Fibroblast of skin of abdomen (primary cell): Measurements from ENCODE around the gene NPY5R.

Experiments used
- DNase-seq: peaks from one replicate; pipeline ENCODE4 v3.0.0-alpha.2; 2013

The NPY5R gene

DNA sequence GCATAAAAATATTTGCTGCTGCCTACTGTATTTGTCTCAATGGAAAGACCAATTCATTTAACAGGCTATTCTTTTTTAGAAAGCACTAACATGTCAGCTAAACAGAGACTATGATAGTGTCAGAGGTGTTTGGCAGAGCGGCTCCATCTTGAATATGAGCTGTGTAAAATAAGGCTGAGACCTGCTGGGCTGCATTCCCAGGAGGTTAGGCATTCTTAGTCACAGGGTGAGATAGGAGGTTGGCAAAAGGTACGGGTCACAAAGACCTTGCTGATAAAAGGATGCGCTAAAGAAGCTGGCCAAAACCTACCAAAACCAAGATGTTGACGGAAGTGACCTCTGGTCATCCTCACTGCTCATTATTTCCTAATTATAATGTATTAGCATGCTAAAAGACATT is 41.8 kb downstream of the NPY5R start:
- no peak for DNase-seq

DNA sequence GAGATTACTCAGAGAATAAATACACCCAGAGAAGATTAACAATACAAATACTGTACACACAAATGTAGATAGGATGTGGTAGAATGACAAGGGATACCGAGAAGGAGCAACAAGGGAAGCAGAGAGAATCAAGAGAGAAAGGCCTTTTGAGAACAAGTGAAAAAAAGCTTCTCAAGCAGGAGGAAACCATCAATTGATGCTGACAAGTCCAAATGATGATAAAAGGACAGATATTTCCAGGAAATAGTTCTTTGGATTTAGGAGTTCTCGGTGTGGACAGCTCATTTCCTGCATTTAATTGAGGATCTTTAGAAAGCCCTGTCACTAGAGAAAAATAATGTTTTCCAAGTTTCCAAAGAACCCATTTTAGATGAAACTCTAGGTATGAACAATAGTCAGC is 48.1 kb downstream of the NPY5R start:
- DNase-seq = no peak

DNA sequence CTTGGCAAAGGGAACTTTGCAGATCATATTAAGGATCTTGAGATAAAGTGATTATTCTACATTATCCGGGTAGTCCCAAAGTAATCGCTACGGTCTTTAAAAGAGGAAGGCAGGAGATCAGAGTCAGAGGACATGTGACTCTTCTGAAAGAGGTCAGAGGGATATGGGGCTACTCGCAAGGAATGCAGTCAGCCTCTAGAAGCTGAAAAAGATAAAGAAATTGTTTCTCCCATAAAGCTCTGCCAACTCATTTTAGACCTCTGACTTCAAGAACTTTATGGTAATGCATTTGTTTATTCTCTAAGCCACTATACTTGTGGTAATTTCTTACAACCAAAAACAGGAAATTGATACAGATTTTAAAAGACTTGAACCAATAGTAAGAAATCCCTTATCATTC is 48.6 kb downstream of the NPY5R start:
- DNase-seq = no peak

DNA sequence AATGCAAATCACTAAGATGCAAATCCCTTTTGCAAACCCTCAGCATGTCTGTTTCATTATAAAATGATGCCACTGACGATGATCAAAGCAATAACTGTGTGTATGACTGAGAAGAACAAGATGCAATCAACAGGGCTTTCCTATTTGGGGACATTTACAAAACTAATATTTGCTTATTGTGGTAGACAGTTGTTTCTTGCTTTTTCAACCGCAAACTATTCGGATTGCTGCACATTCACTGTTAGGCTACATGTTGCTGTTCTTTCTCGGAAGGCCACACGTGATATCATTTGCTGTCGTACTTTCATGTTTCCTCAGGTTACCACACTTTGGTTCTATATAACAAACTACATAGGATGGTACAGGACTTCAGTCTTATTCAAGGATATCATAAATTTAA is 49.8 kb downstream of the NPY5R start:
- no peak for DNase-seq

DNA sequence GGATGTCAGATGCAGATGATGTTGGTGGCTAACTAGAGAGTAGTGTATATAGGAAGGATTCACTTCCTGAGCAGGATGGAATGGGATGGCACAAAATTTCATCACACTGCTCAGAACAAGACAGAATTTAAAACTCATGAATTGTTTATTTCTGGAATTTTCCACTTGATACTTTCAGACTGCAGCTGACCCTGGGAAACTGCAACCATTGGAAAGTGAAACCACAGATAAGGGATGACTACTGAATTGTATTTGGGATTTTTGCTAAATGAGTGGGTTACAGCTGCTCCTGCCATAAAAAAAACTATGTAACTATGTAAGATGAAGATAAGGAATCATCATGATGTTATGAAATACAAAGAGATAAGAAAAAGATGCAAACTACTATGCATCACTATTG is 51.4 kb downstream of the NPY5R start:
- no peak for DNase-seq

GRCh38 chr4:163395758-163396157 is 52.1 kb downstream of the NPY5R start:
- no peak for DNase-seq

- no peak for DNase-seq
These were observed 54.5 kb downstream of the NPY5R start for GRCh38 chr4:163398238-163398637.

- DNase-seq = no peak
These were observed 57.2 kb downstream of the NPY5R start for GRCh38 chr4:163400911-163401310.
